H9 (cell line): ENCODE data around the gene PRKAG2. TPM values are rescaled to one million over a fixed set of nuclear protein-coding genes. Genes with fewer than 3 reads are reported as not detected.

Source experiments
- DNase-seq: peaks from one replicate; pipeline ENCODE4 v3.0.0-alpha.2; 2017
- H2AFZ ChIP-seq: one replicate; pipeline ENCODE4 v1.6.1; 2013; ENCODE audit warnings: mild to moderate bottlenecking, low read length, control low read depth, moderate library complexity
- H2AK5ac ChIP-seq: 2 replicates; pipeline ENCODE4 v1.6.1; 2013; ENCODE audit warnings: low read length, control low read depth, mixed read lengths; ENCODE audit not compliant: insufficient read length
- H2BK120ac ChIP-seq: one replicate; pipeline ENCODE4 v1.6.1; 2013; ENCODE audit warnings: low read depth, mild to moderate bottlenecking, low read length, control low read depth, inconsistent platforms; ENCODE audit not compliant: poor library complexity, severe bottlenecking
- H2BK12ac ChIP-seq: 2 replicates; pipeline ENCODE4 v1.6.1; 2013; ENCODE audit warnings: low read length, control low read depth, mixed read lengths, low read depth; ENCODE audit not compliant: insufficient read length
- H2BK15ac ChIP-seq: 2 replicates; pipeline ENCODE4 v1.6.1; 2013; ENCODE audit warnings: low read depth, low read length, control low read depth
- H2BK20ac ChIP-seq: one replicate; pipeline ENCODE4 v1.6.1; 2013; ENCODE audit warnings: low read depth, mild to moderate bottlenecking, low read length, control low read depth, inconsistent platforms; ENCODE audit not compliant: poor library complexity, severe bottlenecking
- H2BK5ac ChIP-seq: 2 replicates; pipeline ENCODE4 v1.6.1; 2013; ENCODE audit warnings: low read length, control low read depth, mixed read lengths; ENCODE audit not compliant: insufficient read length
- H3K14ac ChIP-seq: 2 replicates; pipeline ENCODE4 v1.6.1; 2013; ENCODE audit warnings: low read length, control low read depth; ENCODE audit not compliant: insufficient read depth
- H3K18ac ChIP-seq: 2 replicates; pipeline ENCODE4 v1.6.1; 2013; ENCODE audit warnings: low read depth, mild to moderate bottlenecking, mixed read lengths, low read length, control low read depth; ENCODE audit not compliant: insufficient read length
- H3K23ac ChIP-seq: 2 replicates; pipeline ENCODE4 v1.6.1; 2013; ENCODE audit warnings: low read length, control low read depth, mixed read lengths, low read depth; ENCODE audit not compliant: insufficient read length
- H3K23me2 ChIP-seq: 2 replicates; pipeline ENCODE4 v1.6.1; 2013; ENCODE audit warnings: low read depth, mild to moderate bottlenecking, mixed read lengths, low read length, control low read depth; ENCODE audit not compliant: insufficient read length, poor library complexity, severe bottlenecking
- H3K27ac ChIP-seq: 2 replicates; pipeline ENCODE4 v1.5.1; 2013; ENCODE audit warnings: low read length, control low read depth, mixed read lengths, low read depth; ENCODE audit not compliant: insufficient read length
- H3K27me3 ChIP-seq: 2 replicates; pipeline ENCODE4 v1.6.1; 2013; ENCODE audit warnings: low read length, control low read depth, inconsistent platforms; ENCODE audit not compliant: insufficient read depth
- H3K4ac ChIP-seq: 2 replicates; pipeline ENCODE4 v1.6.1; 2013; ENCODE audit warnings: low read depth, mild to moderate bottlenecking, control low read depth, inconsistent platforms, low read length, moderate library complexity
- H3K4me1 ChIP-seq: 2 replicates; pipeline ENCODE4 v1.6.1; 2013; ENCODE audit warnings: low read length, control low read depth, inconsistent platforms; ENCODE audit not compliant: insufficient read depth
- H3K4me2 ChIP-seq: 2 replicates; pipeline ENCODE4 v1.6.1; 2013; ENCODE audit warnings: low read length, control low read depth, mixed read lengths; ENCODE audit not compliant: insufficient read length, insufficient read depth
- H3K56ac ChIP-seq: 2 replicates; pipeline ENCODE4 v1.6.1; 2013; ENCODE audit warnings: low read depth, mild to moderate bottlenecking, mixed read lengths, low read length, control low read depth; ENCODE audit not compliant: insufficient read length
- H3K79me1 ChIP-seq: 2 replicates; pipeline ENCODE4 v1.6.1; 2013; ENCODE audit warnings: low read depth, mild to moderate bottlenecking, moderate library complexity, low read length, control low read depth, inconsistent platforms; ENCODE audit not compliant: insufficient read depth, poor library complexity, severe bottlenecking
- H3K79me2 ChIP-seq: 2 replicates; pipeline ENCODE4 v1.6.1; 2013; ENCODE audit warnings: low read length, control low read depth, inconsistent platforms; ENCODE audit not compliant: insufficient read depth
- H3K9ac ChIP-seq: 2 replicates; pipeline ENCODE4 v1.6.1; 2013; ENCODE audit warnings: low read length, control low read depth, mixed read lengths; ENCODE audit not compliant: insufficient read length; ENCODE audit errors: extremely low read depth
- H3K9me3 ChIP-seq: one replicate; pipeline ENCODE4 v1.6.1; 2013; ENCODE audit warnings: low read depth, low read length, inconsistent platforms; ENCODE audit not compliant: control insufficient read depth
- H3T11ph ChIP-seq: one replicate; pipeline ENCODE4 v1.6.1; 2013; ENCODE audit warnings: mild to moderate bottlenecking, low read length, control low read depth, inconsistent platforms
- H4K20me1 ChIP-seq: one replicate; pipeline ENCODE4 v1.6.1; 2013; ENCODE audit not compliant: control insufficient read depth, insufficient read length, insufficient read depth
- H4K5ac ChIP-seq: 2 replicates; pipeline ENCODE4 v1.6.1; 2013; ENCODE audit warnings: low read depth, mild to moderate bottlenecking, mixed read lengths, low read length, control low read depth; ENCODE audit not compliant: insufficient read length
- H4K8ac ChIP-seq: replicated peaks from 2 replicates; pipeline ENCODE4 v1.6.1; 2013; ENCODE audit warnings: low read length, control low read depth, mixed read lengths, low read depth; ENCODE audit not compliant: insufficient read length
- H4K91ac ChIP-seq: 2 replicates; pipeline ENCODE4 v1.6.1; 2013; ENCODE audit warnings: low read depth, mild to moderate bottlenecking, moderate library complexity, mixed read lengths, low read length, control low read depth; ENCODE audit not compliant: insufficient read length
- H3K27ac Mint-ChIP-seq, 3 experiments: 2 replicates in 2 of 3; 3 replicates in 1 of 3; pipeline ENCODE4 v1.8.0; 2020 to 2021; ENCODE audit warnings: mixed read lengths in 3 of 3, mild to moderate bottlenecking in 1 of 3, moderate library complexity in 1 of 3
- H3K27me3 Mint-ChIP-seq: 2 replicates; pipeline ENCODE4 v1.8.0; 2021; ENCODE audit warnings: low read depth, mild to moderate bottlenecking, moderate library complexity, mixed read lengths
- H3K36me3 Mint-ChIP-seq, 3 experiments: 2 replicates in 2 of 3; 3 replicates in 1 of 3; pipeline ENCODE4 v1.8.0; 2020 to 2021; ENCODE audit warnings: low read depth in 3 of 3, mixed read lengths in 3 of 3; ENCODE audit not compliant: insufficient read depth in 1 of 3
- H3K4me1 Mint-ChIP-seq, 2 experiments: 2 replicates each; pipeline ENCODE4 v1.8.0; 2020; ENCODE audit warnings: mixed read lengths in 2 of 2
- H3K4me3 Mint-ChIP-seq, 2 experiments: 2 replicates in 1 of 2; 3 replicates in 1 of 2; pipeline ENCODE4 v1.8.0; 2020 to 2021; ENCODE audit warnings: mild to moderate bottlenecking in 2 of 2, mixed read lengths in 2 of 2, moderate library complexity in 1 of 2
- H3K9me3 Mint-ChIP-seq, 2 experiments: 2 replicates in 1 of 2; 3 replicates in 1 of 2; pipeline ENCODE4 v1.8.0; 2020; ENCODE audit warnings: mild to moderate bottlenecking in 2 of 2, mixed read lengths in 2 of 2, moderate library complexity in 1 of 2
- WGBS: extraction: QIAGEN DNeasy Blood & Tissue Kit; methylation state at CpG from one replicate; pipeline ENCODE4 v1.1.7; 2013; ENCODE audit warnings: missing lambda C conversion rate, low lambda C conversion rate, mixed read lengths; ENCODE audit not compliant: insufficient read length; ENCODE audit errors: extremely low coverage; 5-methylcytosine and 5-hydroxymethylcytosine counted together
- total RNA-seq: library from RNA; stranded (reverse); gene quantifications from 2 replicates; pipeline ENCODE4 v1.2.1, GENCODE V29; 2021
- TF ChIP-seq, protein P1 (sequence below): fragments of 200-600 bp; sonication (generic); conservative IDR thresholded peaks from 3 replicates; pipeline ENCODE4 v1.8.0; 2021; ENCODE audit warnings: antibody characterized with exemption, mild to moderate bottlenecking

The PRKAG2 gene
- total RNA-seq, 1 experiment from 2014 or later, result 11.8 TPM

DNA sequence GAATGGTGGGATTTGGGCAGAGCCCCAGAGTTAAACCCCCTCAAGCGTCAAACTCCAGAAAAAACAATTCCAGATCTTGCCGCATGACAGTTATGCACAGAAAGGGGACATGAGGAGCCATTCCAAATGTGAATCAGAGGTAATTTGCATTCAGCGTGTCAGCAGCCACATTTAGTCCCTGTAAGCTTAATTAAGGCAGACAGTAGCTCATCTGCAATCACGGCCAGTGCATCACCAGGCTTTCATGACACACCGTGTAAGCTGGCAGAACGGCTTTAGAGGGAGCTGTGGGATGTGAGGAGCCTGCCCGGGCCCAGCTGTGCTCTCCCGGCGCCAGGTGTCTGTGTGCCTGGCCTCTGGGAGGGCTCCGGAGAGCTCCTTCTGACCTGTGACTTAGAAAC, 18.7 kb upstream of the PRKAG2 start:
- Histone ChIP-seq H3K23ac (no peak overlapping the region), H2BK20ac (no peak overlapping the region), H2AK5ac (no peak overlapping the region), H3K27ac (no peak overlapping the region), H3T11ph (no peak overlapping the region), H2BK12ac (no peak overlapping the region), H3K4ac (no peak overlapping the region), H3K79me2 (no peaks in the 10 kb centered on the region), H3K9ac (no peak overlapping the region), H2BK120ac (no peak overlapping the region), H4K5ac (no peak overlapping the region), H3K79me1 (no peaks in the 10 kb centered on the region), H3K9me3 (no peaks in the 10 kb centered on the region), H4K8ac (no peak overlapping the region), H2BK15ac (no peak overlapping the region), H3K14ac (no peak overlapping the region), H2BK5ac (no peak overlapping the region), H3K23me2 (no peaks in the 10 kb centered on the region), H4K20me1 (no peaks in the 10 kb centered on the region), H3K4me1 (no peaks in the 10 kb centered on the region), H3K27me3 (no peaks in the 10 kb centered on the region), H2AFZ (no peak overlapping the region), H3K18ac (no peak overlapping the region), H3K4me2 (no peak overlapping the region), H3K56ac (no peak overlapping the region), H4K91ac (no peak overlapping the region)
- no peak overlapping the region for H3K4me3 Mint-ChIP-seq
- no peak for DNase-seq
- WGBS, result no CpG with 5 or more reads among the region's 10 CpGs
- H3K36me3 Mint-ChIP-seq, result no peaks in the 10 kb centered on the region
- peaks cover 21 to 35% of the 10 kb centered on the region in 2 experiments for H3K4me1 Mint-ChIP-seq
- peaks cover 0 to 1% of the 10 kb centered on the region in 2 experiments; a peak in 1 of 5 replicates for H3K9me3 Mint-ChIP-seq
- peaks cover 42% of the 10 kb centered on the region for H3K27me3 Mint-ChIP-seq
- TF ChIP-seq, protein P1, sequence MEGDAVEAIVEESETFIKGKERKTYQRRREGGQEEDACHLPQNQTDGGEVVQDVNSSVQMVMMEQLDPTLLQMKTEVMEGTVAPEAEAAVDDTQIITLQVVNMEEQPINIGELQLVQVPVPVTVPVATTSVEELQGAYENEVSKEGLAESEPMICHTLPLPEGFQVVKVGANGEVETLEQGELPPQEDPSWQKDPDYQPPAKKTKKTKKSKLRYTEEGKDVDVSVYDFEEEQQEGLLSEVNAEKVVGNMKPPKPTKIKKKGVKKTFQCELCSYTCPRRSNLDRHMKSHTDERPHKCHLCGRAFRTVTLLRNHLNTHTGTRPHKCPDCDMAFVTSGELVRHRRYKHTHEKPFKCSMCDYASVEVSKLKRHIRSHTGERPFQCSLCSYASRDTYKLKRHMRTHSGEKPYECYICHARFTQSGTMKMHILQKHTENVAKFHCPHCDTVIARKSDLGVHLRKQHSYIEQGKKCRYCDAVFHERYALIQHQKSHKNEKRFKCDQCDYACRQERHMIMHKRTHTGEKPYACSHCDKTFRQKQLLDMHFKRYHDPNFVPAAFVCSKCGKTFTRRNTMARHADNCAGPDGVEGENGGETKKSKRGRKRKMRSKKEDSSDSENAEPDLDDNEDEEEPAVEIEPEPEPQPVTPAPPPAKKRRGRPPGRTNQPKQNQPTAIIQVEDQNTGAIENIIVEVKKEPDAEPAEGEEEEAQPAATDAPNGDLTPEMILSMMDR, result no peak
- H3K27ac Mint-ChIP-seq, result no peak overlapping the region
